ENCODE data around the gene SLC34A2.

GRCh38 chr4:25696409-25696808 lies 40.8 kb downstream of the SLC34A2 start:
- TF ChIP-seq CTCF (IDR thresholded peaks at IDR 0.05) (no peak), POLR2A (IDR thresholded peaks at IDR 0.05) (no peak)
